Measurements from ENCODE around the gene PHF5A.

DNA sequence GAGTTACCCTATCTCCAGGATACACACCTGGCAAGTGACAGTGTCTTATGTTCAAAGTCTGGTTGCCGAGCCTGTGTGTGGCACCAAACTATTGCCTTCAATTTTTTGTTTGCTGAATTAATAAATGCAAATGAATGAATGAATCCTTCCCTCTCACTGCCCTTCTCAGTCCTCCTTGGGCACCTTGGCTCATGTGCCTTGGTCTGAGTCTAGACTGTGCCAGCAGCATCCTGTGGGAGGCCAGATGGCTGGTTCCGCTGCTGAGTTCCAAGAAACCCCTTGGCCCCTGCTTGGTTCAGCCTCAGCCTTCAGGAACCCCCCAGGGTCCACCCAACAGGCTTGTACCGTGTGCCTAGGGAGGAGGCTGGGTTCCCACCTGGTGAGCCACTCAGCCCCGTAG lies 52.9 kb downstream of the PHF5A start:
- TF ChIP-seq, protein P1, sequence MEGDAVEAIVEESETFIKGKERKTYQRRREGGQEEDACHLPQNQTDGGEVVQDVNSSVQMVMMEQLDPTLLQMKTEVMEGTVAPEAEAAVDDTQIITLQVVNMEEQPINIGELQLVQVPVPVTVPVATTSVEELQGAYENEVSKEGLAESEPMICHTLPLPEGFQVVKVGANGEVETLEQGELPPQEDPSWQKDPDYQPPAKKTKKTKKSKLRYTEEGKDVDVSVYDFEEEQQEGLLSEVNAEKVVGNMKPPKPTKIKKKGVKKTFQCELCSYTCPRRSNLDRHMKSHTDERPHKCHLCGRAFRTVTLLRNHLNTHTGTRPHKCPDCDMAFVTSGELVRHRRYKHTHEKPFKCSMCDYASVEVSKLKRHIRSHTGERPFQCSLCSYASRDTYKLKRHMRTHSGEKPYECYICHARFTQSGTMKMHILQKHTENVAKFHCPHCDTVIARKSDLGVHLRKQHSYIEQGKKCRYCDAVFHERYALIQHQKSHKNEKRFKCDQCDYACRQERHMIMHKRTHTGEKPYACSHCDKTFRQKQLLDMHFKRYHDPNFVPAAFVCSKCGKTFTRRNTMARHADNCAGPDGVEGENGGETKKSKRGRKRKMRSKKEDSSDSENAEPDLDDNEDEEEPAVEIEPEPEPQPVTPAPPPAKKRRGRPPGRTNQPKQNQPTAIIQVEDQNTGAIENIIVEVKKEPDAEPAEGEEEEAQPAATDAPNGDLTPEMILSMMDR (IDR thresholded peaks at IDR 0.05; ENCODE audit: poor library complexity) = no peak
- no peak for TF ChIP-seq EZH2 (IDR thresholded peaks at IDR 0.05; ENCODE audit: borderline replicate concordance)
- no peak for TF ChIP-seq EZH2phosphoT487 (IDR thresholded peaks at IDR 0.05; ENCODE audit: low read depth, severe bottlenecking, unreplicated experiment)

Data from hepatocyte (in vitro differentiated cells).